ENCODE data around the gene MAD1L1.

The MAD1L1 gene

GRCh38 chr7:1906087-1906830 is 326.5 kb downstream of the MAD1L1 start:
- DNase-seq (ENCODE audit: low read depth in 3 of 3, low spot score in 1 of 3) = no peak

- no peak for DNase-seq (ENCODE audit: low read depth in 3 of 3, low spot score in 1 of 3)
These were observed 330.4 kb downstream of the MAD1L1 start for GRCh38 chr7:1902231-1902855.

- DNase-seq (ENCODE audit: low read depth in 3 of 3, low spot score in 1 of 3) = no peak
These were observed 331.1 kb downstream of the MAD1L1 start for GRCh38 chr7:1901431-1902210.

- DNase-seq (ENCODE audit: low read depth in 3 of 3, low spot score in 1 of 3) = no peak
These were observed 331.9 kb downstream of the MAD1L1 start for GRCh38 chr7:1900847-1901246.

- no peak for DNase-seq (ENCODE audit: low read depth in 3 of 3, low spot score in 1 of 3)
These were observed 332.6 kb downstream of the MAD1L1 start for GRCh38 chr7:1899951-1900762.

GRCh38 chr7:1899196-1899595 is 333.5 kb downstream of the MAD1L1 start:
- no peak for DNase-seq (ENCODE audit: low read depth in 3 of 3, low spot score in 1 of 3)

GRCh38 chr7:1898628-1899185 is 334.0 kb downstream of the MAD1L1 start:
- DNase-seq (ENCODE audit: low read depth in 3 of 3, low spot score in 1 of 3) = no peak

- no peak for DNase-seq (ENCODE audit: low read depth in 3 of 3, low spot score in 1 of 3)
These were observed 334.7 kb downstream of the MAD1L1 start for GRCh38 chr7:1897861-1898627.

GRCh38 chr7:1897076-1897860 is 335.5 kb downstream of the MAD1L1 start:
- DNase-seq (ENCODE audit: low read depth in 3 of 3, low spot score in 1 of 3) = no peak

- DNase-seq (ENCODE audit: low read depth in 3 of 3, low spot score in 1 of 3) = no peak
These were observed 336.9 kb downstream of the MAD1L1 start for GRCh38 chr7:1895664-1896515.

GRCh38 chr7:1894906-1895663 is 337.7 kb downstream of the MAD1L1 start:
- no peak for DNase-seq (ENCODE audit: low read depth in 3 of 3, low spot score in 1 of 3)

GRCh38 chr7:1894313-1894900 is 338.3 kb downstream of the MAD1L1 start:
- DNase-seq (ENCODE audit: low read depth in 3 of 3, low spot score in 1 of 3) = no peak

- DNase-seq (ENCODE audit: low read depth in 3 of 3, low spot score in 1 of 3) = no peak
These were observed 339.3 kb downstream of the MAD1L1 start for GRCh38 chr7:1893451-1893850.

- DNase-seq (ENCODE audit: low read depth in 3 of 3, low spot score in 1 of 3) = no peak
These were observed 339.7 kb downstream of the MAD1L1 start for GRCh38 chr7:1893036-1893435.

GRCh38 chr7:1892011-1892965 is 340.5 kb downstream of the MAD1L1 start:
- no peak for DNase-seq (ENCODE audit: low read depth in 3 of 3, low spot score in 1 of 3)

All from stimulated activated CD4-positive, alpha-beta T cell treated with anti-CD3 and anti-CD28 coated beads, TNF-alpha, amount 100 ng/mL, for 1 hour (primary cell).